Adrenal gland (tissue), 5 donors: ENCODE measurements around the gene CEP135.

Source experiments
- POLR2A ChIP-seq, 2 donors: fragments of 450-650 bp; IDR thresholded peaks; one replicate each; pipeline ENCODE4 v1.6.1; 2017; ENCODE audit warnings: antibody characterized with exemption in 2 of 2, mild to moderate bottlenecking in 2 of 2, moderate library complexity in 1 of 2
- TF ChIP-seq, protein P1 (sequence below), 6 experiments: fragments of 450-650 bp in 4 of 6; fragments of 200-600 bp in 2 of 6; sonication (generic) in 1 of 6; IDR thresholded peaks; 1 replicate in 5 of 6; 2 replicates in 1 of 6; pipeline versions ENCODE4 v1.5.1 to v1.8.0; 2016 to 2021; ENCODE audit warnings: antibody characterized with exemption in 6 of 6, mild to moderate bottlenecking in 2 of 6, moderate library complexity in 1 of 6
- donor health status: DM: no; HTN: no; CAD: no.

- TF ChIP-seq POLR2A (IDR thresholded peaks at IDR 0.05) = peak in 1 of 2 donors; percentile 54
- TF ChIP-seq, protein P1, sequence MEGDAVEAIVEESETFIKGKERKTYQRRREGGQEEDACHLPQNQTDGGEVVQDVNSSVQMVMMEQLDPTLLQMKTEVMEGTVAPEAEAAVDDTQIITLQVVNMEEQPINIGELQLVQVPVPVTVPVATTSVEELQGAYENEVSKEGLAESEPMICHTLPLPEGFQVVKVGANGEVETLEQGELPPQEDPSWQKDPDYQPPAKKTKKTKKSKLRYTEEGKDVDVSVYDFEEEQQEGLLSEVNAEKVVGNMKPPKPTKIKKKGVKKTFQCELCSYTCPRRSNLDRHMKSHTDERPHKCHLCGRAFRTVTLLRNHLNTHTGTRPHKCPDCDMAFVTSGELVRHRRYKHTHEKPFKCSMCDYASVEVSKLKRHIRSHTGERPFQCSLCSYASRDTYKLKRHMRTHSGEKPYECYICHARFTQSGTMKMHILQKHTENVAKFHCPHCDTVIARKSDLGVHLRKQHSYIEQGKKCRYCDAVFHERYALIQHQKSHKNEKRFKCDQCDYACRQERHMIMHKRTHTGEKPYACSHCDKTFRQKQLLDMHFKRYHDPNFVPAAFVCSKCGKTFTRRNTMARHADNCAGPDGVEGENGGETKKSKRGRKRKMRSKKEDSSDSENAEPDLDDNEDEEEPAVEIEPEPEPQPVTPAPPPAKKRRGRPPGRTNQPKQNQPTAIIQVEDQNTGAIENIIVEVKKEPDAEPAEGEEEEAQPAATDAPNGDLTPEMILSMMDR (IDR thresholded peaks at IDR 0.05) = peak; percentile 71 to 96 (median 90)
Measured at GRCh38 chr4:55948726-55949481, at the start of gene CEP135.
